HG03460 (cell line): ENCODE measurements around the gene APH1A.
"Not testable (repeated sequence)": the region's sequence is repeated elsewhere in the genome, so short reads cannot be mapped to it uniquely, and the experiment has no call there.

Source experiments
- ATAC-seq: cut with Tn5 transposase; IDR thresholded peaks from one replicate; pipeline ENCODE4 v1.9.1; 2021; ENCODE audit not compliant: unreplicated experiment

Gene APH1A

DNA sequence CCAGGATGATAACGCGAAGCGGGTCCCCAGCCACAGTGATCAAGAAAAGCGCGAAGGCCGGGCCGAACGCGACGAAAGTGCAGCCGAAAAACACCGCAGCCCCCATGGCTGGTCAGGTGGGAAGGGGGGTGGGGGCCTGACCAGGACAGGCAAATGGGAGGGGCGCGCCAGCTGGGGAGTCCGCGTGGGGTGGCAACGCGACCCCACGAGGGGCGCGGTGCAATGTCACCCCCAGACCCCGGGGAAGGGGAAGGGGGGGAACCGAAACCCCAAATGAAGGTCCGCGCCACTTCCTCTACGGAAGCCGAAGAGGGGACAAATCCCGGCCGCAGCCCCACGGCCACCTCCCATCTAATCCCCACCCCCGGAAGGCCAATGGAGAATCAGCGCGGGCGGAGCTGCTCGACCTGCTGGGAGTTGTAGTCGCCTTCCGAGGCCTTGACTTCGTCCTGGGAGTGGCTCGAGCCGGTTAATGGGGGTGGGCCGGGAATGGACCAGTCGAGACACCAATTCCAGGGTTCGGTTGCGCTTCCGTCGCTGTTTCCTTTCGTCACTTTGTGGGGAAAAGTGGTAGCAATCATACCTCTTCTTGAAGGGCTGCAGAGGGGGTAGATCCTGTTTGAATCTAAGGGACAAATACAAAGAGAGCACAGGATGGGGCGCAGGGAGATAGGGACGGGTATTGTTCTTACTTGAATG lies at the start of gene APH1A:
Gene APH1A, minus strand, starts transcription at position 312 of the 699 bp plus-strand sequence. Its CDS starts 206 bp downstream, at position 106.
- ATAC-seq: peak; percentile 85

DNA sequence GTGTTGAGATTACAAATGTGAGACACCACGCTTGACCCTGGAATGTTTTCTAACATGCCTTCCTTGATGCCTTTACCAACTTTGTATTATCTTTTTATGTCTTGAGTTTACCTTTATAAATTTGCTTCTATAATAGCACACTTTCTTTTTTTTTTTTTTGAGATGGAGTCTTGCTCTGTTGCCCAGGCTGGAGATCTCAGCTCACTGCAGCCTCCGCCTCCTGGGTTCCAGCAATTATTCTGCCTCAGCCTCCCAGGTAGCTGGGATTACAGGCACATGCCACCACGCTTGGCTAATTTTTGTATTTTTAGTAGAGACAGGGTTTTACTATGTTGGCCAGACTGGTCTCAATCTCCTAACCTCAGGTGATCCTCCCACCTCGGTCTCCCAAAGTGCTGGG lies 45.9 kb upstream of the APH1A start:
- ATAC-seq: not testable (repeated sequence)

DNA sequence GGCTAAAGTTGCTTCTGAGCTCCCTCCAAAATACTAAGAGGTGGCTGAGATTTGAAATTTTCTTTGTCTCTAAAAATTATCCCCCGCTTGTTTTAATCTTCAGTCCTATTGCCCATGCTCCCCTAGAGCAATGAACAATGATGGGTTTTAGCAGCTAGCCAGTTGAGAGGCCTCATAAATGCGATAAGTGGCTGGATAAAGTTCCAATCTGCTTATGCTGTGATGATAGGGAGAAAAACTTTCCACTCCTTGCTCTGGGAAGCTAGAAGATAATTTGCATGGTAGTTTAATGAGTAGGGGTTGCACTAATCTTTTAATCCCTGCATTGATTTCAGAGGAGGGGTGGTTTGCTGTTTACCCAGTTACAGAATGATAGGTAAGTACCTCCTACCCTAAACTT lies 42.9 kb upstream of the APH1A start:
- ATAC-seq: no peak

DNA sequence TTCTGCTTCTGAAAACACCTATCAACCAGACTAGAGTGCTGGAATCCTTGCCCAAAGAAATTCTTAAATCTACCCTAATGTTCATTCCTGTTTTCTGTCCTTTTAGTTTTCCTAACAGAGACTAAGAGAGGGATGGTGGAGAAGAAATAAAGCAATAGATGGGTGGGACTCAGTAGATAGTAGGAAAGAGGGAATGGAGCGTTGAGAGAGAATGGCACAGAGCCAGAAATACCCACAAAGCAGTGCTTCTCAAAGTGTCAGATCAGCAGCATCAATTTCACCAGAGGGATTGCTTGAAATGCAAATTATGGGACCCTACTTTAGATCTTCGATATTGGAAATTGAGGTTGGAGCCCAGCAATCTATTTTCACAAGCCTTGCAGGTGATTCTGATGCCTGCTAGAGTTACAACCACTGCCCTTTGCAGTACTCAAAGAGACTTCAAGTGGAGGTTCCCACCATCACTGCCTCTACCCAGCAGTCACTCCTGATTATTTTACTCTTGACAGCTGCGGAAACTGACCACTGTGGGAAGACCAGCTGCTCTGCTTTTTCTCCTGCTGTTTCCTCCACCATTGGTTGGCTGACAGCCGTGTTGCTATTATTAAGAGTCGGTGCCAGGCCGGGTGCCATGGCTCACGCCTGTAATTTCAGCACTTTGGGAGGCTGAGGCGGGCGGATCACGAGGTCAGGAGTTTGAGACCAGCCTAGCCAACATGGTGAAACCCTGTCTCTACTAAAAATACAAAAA lies 41.1 kb upstream of the APH1A start:
- no peak for ATAC-seq

DNA sequence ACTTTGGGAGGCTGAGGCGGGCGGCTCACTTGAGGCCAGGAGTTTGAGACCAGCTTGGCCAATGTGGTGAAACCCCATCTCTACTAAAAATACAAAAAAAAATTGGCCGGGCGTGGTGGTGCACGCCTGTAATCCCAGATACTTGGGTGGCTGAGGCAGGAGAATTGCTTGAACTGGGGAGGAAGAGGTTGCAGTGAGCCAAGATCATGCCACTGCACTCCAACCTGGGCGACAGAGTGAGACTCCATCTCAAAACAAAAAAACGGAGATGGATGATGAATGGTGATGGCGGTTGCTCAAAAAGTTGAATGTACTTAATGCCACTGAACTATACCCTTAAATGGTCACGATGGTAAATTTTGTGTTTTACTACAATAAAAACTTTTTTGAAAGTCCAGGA lies 39.8 kb upstream of the APH1A start:
- not testable (repeated sequence) for ATAC-seq

DNA sequence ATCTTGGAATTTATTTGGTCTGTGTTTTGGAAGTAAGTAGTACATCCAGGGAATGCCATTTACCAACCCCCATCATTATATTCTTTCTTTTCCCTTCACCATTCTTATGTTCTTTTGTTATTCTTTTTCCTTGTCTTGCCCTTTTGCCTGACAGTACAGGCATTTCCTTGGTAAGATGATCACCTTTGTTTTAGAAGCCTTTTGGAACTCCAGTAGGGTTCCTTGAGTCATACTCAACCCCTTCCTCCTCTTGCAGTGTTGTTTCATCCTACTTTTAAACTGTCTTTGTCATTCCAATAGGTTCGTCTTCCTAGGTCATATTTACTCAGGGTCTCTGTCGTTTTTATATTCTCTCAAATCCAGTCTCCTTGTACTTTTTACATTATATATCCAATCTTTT lies 34.1 kb upstream of the APH1A start:
- no peak for ATAC-seq

DNA sequence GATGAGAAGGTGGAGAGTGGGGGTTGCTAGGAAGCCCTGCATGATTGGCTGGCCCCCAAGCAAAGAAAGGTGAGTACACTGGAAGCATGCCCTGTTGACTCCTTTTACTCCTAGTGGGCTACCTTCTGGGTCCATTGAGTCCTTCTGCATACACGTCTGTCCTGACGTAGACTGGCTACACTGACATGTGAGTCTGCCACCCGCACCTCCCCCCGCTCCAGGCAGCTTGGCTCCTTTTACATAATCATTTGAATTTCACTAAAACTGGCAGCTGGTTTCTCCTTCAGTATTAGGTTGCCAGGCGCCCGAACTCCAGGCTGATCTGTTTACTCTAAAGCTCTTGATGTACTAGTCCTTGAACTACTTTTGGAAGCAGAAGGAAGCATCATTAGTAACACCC lies 33.5 kb upstream of the APH1A start:
- ATAC-seq: no peak

DNA sequence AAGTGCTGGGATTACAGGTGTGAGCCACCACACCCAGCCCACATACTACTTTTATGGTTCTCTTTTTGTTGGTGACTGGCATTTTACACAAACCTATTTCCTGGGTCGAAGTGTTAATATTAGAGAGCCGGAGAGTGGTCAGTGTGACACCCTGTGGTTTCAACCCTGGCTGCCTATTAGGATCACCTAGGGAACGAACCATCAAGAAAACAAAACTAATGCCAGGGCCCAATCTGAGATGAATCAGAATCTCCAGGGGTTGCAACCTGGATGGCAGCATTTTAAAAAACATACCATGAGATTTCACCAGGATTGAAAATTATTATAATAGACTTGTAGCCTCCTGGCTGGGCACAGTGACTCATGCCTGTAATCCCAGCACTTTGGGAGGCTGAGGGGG lies 30.9 kb upstream of the APH1A start:
- ATAC-seq: no peak

DNA sequence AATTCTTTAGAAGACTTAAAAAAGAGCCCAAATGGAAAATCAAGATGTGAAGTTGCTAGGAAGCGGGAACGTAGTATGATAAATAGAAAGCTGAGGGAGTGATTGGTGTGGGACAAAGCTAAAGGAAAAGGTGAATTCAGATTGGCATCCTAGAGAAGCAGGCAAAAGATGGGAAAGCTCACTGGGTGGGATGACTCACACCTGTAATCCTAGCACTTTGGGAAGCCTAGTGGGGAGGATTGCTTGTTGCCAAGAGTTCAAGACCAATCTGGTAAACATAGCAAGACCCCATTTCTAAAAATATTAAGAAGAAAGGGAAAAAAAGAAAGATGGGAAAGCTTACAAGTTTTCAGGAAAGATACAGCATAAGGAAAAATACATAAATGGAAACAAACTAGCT lies 26.7 kb upstream of the APH1A start:
- ATAC-seq: no peak

DNA sequence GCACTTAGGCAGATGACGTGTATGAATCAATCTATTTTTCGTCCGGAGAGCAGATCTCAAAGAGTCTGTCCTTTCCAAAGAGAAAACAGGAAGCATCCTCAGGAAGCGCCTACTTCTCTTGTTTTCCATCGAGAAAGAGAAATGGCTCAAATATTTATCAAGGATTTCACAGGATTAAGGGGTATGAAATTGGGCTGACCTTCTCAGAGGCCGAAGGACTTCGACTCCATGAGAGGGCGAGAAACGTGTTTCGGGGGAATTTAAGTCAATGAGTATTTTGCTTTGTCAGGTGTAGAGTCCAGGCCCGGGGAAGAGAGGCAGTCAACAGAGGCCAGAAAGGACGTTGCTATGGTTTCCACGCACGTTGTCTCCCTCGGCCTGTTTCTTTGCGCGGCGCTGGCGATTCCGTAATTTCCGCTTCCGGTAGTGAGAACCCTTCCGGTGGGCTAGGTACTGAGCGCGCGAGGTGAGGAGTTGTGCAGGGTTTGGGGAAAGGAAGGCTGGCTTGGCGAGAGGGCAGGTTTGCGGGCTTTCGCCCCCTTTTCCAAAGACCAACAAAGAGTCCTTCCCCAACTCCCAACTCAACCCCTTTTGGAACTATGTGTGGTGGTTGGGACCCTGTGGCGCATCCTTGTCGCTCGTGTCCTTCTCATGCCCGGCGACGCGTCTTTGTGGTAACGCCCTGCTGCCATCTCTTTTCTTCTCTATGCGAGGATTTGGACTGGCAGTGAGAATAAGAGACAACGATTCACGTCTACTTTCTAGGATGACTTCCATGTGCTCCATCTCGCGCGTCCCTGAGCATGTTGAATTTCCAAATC lies 24.8 kb upstream of the APH1A start, which contains the start of gene MRPS21:
Gene MRPS21, plus strand, starts transcription at position 429 of the 821 bp plus-strand sequence. CDS start 506 bp downstream, outside the sequence.
- peak; percentile 98 for ATAC-seq

DNA sequence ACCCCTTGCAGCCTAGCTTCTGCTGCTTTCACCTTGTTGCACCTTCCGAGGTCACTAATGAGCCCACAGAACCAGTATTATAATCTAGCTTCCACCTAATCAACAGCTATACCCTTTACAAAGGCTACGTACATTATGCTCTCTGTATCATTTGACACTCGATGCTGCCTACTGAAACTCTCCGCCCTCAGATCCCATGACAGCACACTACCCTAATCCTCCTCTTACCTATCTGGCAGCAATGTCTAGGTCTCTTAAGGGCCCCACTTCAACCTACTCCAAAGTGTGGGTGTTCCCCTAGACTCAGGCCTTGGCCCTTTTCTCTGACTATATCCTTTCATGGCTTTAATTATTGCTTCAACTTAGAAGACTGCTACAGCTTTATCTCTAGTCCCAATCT lies 20.0 kb upstream of the APH1A start:
- ATAC-seq: no peak

DNA sequence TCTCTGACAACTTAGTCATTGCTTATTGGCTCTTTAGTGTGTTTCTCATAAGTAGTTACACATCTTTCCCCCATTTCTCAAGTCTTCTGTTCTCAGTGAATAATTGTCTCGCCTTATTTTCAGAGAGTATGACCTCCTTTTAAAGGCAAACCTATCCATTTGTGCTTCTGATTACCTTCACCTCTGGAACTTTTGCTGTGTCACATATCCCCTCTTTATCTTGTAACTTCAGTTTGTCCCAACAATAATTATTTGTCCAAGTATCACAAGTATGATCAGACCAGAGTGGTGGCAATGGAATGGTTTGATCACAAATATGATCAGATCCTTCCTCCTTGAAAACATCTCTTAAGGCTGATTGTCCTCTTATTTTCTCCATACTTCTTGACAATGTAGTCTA lies 19.6 kb upstream of the APH1A start:
- ATAC-seq: no peak

DNA sequence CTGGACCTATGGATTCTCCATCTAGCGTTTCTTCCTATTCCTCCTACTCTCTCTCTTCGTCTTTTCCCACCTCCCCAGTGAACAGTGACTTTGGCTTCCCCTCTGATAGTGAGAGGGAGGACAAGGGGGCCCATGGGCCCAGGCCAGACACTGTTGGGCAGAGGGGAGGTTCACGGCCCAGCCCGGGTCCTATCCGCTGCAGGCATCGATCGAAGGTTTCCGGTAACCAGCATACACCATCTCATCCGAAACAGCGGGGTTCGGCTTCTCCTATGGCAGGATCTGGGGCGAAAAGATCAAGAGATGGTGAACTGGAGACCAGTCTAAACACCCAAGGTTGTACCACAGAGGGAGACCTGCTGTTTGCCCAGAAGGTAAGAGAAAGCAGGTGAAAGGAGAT lies 14.4 kb upstream of the APH1A start:
- ATAC-seq: no peak

DNA sequence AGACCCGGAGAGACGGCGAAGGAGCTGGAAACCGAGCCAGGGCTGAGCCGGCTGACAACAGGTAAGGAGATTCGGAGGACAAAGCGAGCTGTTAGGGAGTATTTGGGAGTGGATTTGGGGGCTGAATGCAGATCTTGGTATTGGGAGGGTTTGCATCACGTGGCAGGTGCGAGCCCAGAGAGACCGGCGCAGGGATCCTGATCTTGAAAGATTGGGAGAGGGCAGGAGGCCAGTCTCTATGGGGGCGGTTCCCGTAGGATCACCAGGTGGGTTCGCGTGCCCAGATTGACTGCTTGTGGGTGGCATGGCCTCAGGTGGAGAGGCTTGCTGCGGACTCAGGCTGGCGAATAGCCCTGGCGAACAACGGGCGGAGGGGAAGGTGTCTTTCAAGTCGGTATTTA lies 13.7 kb upstream of the APH1A start:
- peak; percentile 5 for ATAC-seq

DNA sequence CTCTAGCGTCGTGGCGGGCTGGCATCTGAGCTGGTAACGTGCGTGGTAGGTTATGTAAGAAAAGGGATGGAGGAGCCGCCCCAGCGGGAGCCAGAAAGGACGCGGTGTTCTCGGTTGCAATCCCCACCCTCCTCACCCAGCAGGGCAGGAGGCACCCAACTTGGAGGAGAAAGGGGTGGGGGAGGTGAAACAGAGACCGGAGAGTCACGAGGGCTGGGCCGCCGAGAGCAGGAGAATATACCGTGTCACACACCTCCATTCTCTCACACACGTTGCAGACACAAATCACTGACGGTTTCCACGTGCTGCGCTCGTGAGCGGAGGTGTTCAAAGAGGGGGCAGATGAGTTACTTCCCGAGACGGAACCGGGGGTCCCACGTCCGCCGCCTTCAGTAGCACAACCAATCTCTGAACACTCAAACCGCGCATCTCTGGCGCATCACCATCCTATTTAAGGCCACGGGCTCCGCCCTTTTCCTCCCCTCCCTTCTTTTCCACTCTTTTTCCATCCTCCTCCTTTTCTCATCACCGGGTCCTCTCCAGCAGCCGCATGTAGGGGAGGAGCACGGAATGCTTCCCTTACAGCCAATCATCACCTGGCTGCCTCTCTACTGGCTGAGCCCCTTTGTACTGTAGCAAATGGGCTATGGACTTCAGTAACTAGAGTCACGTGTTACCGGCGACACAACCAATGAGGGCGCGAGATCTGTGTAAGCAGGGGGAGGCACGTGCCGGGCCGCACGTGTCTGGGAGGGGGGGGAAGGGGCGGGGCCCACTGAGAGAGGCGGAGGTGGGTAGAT lies 13.1 kb upstream of the APH1A start, which contains the start of gene CIART:
Gene CIART, plus strand, starts transcription at position 797 of the 800 bp plus-strand sequence. CDS start 714 bp downstream, outside the sequence.
- peak; percentile 77 for ATAC-seq

DNA sequence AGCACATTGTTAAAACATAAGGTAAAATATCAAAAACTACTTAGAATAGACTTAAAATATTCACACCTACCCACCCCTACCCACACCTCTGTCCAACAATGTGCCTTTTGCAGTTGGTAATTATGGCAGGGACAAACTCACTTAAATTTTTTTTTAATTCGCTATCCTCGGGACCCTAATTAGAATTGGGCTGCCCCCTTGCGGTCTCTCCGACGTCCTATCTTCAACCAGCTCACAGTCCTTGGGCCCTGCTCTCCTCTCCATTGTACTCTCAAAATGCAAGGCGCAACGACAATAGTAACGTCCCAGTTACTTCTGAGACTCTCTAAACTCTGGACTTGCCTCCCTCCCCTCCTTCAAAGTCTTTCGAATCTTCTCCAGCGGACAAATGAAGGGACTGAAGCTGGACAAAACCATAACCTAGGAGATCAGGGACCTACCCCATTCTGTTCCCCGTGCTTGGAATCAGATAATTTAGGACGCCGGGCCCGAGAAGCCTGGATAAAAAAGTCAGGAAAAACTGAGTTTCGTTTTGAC lies 12.5 kb upstream of the APH1A start:
- no peak for ATAC-seq

DNA sequence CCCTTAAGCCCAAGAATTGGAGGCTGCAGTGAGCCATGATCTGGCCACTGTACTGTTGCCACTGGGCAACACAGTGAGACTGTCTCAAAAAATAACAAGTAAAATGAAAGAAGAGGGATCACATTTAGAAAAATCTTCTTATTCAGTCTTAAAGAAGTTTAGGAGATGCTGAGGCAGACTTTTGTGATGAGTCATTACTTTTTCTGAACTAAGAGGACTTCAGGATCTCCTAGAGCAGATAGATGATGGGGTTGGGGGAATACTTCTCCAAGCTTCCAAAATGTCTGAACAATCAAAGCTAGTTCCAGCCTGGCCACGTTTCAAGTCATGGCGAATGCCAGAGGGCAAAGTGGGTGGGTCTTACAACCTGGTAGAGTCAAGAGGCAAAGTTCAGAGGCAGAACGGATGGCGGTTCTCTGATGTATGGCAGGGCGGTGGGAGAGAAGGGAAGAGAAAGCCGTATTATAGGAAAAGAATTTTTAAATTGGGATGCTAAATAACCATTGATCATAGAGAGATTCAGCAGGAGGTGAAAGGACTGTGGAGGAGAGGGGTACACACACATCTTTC lies 11.4 kb upstream of the APH1A start:
- ATAC-seq: no peak

DNA sequence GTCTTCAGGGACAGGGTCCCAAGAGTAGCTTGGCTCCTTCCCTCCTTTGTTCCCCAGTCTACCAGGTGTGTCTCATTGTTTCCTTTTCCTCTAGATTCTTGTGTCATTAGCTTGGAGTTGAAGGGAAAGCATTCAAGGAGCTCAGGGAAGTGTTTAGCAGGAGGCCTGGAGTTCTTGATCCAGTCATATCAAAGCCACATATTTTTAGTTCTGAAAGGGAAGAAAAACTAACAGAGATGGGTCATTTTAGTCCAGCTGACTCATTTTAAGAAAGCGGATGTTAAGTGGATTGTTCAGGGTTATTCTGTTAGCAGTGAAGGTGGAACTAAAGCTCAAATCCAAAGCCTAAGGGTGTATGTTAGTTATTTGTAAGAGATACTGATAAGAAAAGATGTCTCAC lies 4.5 kb upstream of the APH1A start:
- no peak for ATAC-seq

DNA sequence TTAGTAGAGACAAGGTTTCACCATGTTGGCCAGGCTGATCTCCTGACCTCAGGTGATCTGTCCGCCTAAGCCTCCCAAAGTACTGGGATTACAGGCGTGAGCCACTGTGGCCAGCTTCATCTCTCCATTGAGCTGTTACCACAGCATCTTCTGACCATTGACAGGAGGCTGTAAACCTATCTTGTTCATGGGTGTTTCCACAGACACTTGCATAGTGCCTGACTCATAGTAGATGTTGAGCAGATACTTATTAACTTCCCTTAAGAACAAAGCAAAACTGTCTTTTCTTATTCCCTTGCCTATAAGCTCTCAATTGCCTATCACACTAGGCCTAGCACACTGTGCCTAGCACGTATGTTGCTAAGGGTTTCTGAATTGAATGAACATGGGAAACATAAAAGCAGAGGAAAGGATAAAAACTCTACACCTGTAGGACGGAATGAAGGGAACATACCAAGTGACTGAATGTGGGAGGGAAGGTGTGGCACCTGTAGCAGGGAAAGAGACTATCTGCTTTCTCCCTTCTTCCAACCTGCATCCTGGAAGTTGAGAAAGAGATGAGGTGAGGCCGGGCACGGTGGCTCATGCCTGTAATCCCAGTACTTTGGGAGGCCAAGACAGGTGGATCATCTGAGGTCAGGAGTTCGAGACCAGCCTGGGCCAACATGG lies 2.6 kb upstream of the APH1A start:
- ATAC-seq: no peak
